HCT116 (cell line): ENCODE results near the gene TAGLN2. TPM values are rescaled to one million over a fixed set of nuclear protein-coding genes. Genes with fewer than 3 reads are reported as not detected.

Experiments
- ATAC-seq: fragments of 200-7000 bp; cut with Tn5 transposase; 2 replicates; pipeline ENCODE4 v1.9.1; 2020; ENCODE audit warnings: mild to moderate bottlenecking, moderate library complexity
- BruUV-seq: library from RNA; stranded (reverse); fragments of 400-500 nt; replicated peaks from 2 replicates; lab custom pipeline; 2021; lab: Mats Ljungman, UMichigan
- CTCF ChIA-PET: fragments of 300-600 bp; sonication (Branson Sonifier 250); formaldehyde crosslinking; loops from one replicate; lab custom pipeline; 2021; ENCODE audit warnings: antibody characterized with exemption; lab: Charles Lee
- POLR2A ChIA-PET: fragments of 300-600, 350-600 bp; sonication (Branson Sonifier 250); formaldehyde crosslinking; loops from one replicate; lab custom pipeline; 2021; ENCODE audit warnings: antibody characterized with exemption; lab: Charles Lee
- RAD21 ChIA-PET, 2 experiments: fragments of 300-600 bp; sonication (Branson Sonifier 250); formaldehyde crosslinking; loops; one replicate each; lab custom pipeline; 2023; ENCODE audit warnings: low total read pairs in 2 of 2; ENCODE audit not compliant: uncharacterized antibody in 2 of 2, unreplicated experiment in 2 of 2, low non-redundant PET in 1 of 2; lab: Charles Lee
- DNase-seq: peaks from one replicate; pipeline ENCODE4 v3.0.0-alpha.2; 2010; ENCODE audit warnings: low read depth, low spot score
- H2AFZ ChIP-seq: fragments of 200-600 bp; shearing (Covaris generic), sonication (generic); 2 replicates; pipeline ENCODE4 v1.6.1; 2017; ENCODE audit warnings: low read depth, mixed run types, mixed read lengths, antibody characterized with exemption, low read length; ENCODE audit not compliant: poor library complexity, severe bottlenecking
- H3K27ac ChIP-seq: 2 replicates; pipeline ENCODE4 v1.5.1; 2012; ENCODE audit warnings: low read depth, low read length
- H3K27me3 ChIP-seq: fragments of 200-600 bp; sonication (generic); 2 replicates; pipeline ENCODE4 v1.6.1; 2016; ENCODE audit warnings: mixed run types, low read length, mixed read lengths; ENCODE audit not compliant: insufficient read depth
- H3K36me3 ChIP-seq, 2 experiments: fragments of 200-500 bp in 1 of 2; fragments of 200-600 bp in 1 of 2; sonication (Bioruptor generic) in 1 of 2; sonication (generic) in 1 of 2; 2 replicates each; pipeline versions ENCODE4 v1.5.1 to v1.6.1; 2014 to 2016; ENCODE audit warnings: low read length in 2 of 2, inconsistent platforms in 1 of 2, mixed read lengths in 1 of 2, mixed run types in 1 of 2; ENCODE audit not compliant: insufficient read depth in 2 of 2, control insufficient read depth in 1 of 2
- H3K4me1 ChIP-seq, 2 experiments: fragments of 200-600 bp in 1 of 2; sonication (generic) in 1 of 2; 2 replicates each; pipeline versions ENCODE4 v1.5.1 to v1.6.1; 2012 to 2017; ENCODE audit warnings: low read length in 2 of 2, inconsistent platforms in 1 of 2, mild to moderate bottlenecking in 1 of 2, mixed read lengths in 1 of 2, mixed run types in 1 of 2, moderate library complexity in 1 of 2; ENCODE audit not compliant: insufficient read depth in 2 of 2, control insufficient read depth in 1 of 2
- H3K4me2 ChIP-seq: fragments of 200-600 bp; sonication (generic); 2 replicates; pipeline ENCODE4 v1.6.1; 2017; ENCODE audit warnings: mixed run types, low read length, mixed read lengths
- H3K4me3 ChIP-seq, 2 experiments: fragments of 200-600 bp in 1 of 2; sonication (generic) in 1 of 2; replicated peaks in 1 of 2; 2 replicates each; pipeline ENCODE4 v1.5.1; 2011 to 2016; ENCODE audit warnings: low read length in 2 of 2, control low read depth in 1 of 2, low read depth in 1 of 2, mild to moderate bottlenecking in 1 of 2, mixed read lengths in 1 of 2, mixed run types in 1 of 2
- H3K79me2 ChIP-seq: fragments of 200-600 bp; sonication (generic); 2 replicates; pipeline ENCODE4 v1.6.1; 2017; ENCODE audit warnings: mild to moderate bottlenecking, mixed run types, low read length, moderate library complexity, mixed read lengths; ENCODE audit not compliant: insufficient read depth
- H3K9ac ChIP-seq: fragments of 200-600 bp; sonication (generic); 2 replicates; pipeline ENCODE4 v1.6.1; 2016; ENCODE audit warnings: low read length, mixed read lengths
- H3K9me2 ChIP-seq: fragments of 200-600 bp; sonication (generic), shearing (Covaris generic); 2 replicates; pipeline ENCODE4 v1.6.1; 2017; ENCODE audit warnings: mixed run types, mild to moderate bottlenecking, moderate library complexity; ENCODE audit not compliant: insufficient read depth
- H3K9me3 ChIP-seq, 2 experiments: fragments of 200-500 bp in 1 of 2; fragments of 200-600 bp in 1 of 2; sonication (Bioruptor generic) in 1 of 2; sonication (generic) in 1 of 2; 2 replicates each; pipeline ENCODE4 v1.6.1; 2014 to 2017; ENCODE audit warnings: low read length in 2 of 2, mixed read lengths in 2 of 2, inconsistent platforms in 1 of 2, low read depth in 1 of 2, mild to moderate bottlenecking in 1 of 2, mixed run types in 1 of 2, moderate library complexity in 1 of 2; ENCODE audit not compliant: control insufficient read depth in 1 of 2, insufficient read depth in 1 of 2
- H4K20me1 ChIP-seq: fragments of 200-600 bp; sonication (generic), shearing (Covaris generic); 2 replicates; pipeline ENCODE4 v1.6.1; 2017; ENCODE audit warnings: mixed run types, mild to moderate bottlenecking, moderate library complexity; ENCODE audit not compliant: insufficient read depth
- ATF3 ChIP-seq: IDR thresholded peaks from 2 replicates; pipeline ENCODE4 v1.6.1; 2012
- CEBPB ChIP-seq: IDR thresholded peaks from 2 replicates; pipeline ENCODE4 v1.6.1; 2012; ENCODE audit warnings: low read depth
- EGR1 ChIP-seq: IDR thresholded peaks from 2 replicates; pipeline ENCODE4 v1.6.1; 2012; ENCODE audit warnings: low read depth
- ELF1 ChIP-seq: IDR thresholded peaks from 2 replicates; pipeline ENCODE4 v1.6.1; 2012; ENCODE audit warnings: low read depth, borderline replicate concordance
- EZH2 ChIP-seq: fragments of 200-600 bp; sonication (generic); IDR thresholded peaks from 2 replicates; pipeline ENCODE4 v1.6.1; 2017; ENCODE audit warnings: antibody characterized with exemption, mixed run types
- EZH2phosphoT487 ChIP-seq: fragments of 200-600 bp; IDR thresholded peaks from 2 replicates; pipeline ENCODE4 v1.6.1; 2018; ENCODE audit warnings: antibody characterized with exemption, borderline replicate concordance
- FOSL1 ChIP-seq: IDR thresholded peaks from 2 replicates; pipeline ENCODE4 v1.6.1; 2012; ENCODE audit warnings: low read depth
- MAX ChIP-seq: IDR thresholded peaks from 2 replicates; pipeline ENCODE4 v1.6.1; 2012
- POLR2A ChIP-seq: IDR thresholded peaks from 2 replicates; pipeline ENCODE4 v1.7.0; 2011; ENCODE audit warnings: borderline replicate concordance; ENCODE audit not compliant: insufficient read depth, insufficient read length; ENCODE audit errors: extremely low read depth
- POLR2AphosphoS5 ChIP-seq: IDR thresholded peaks from 2 replicates; pipeline ENCODE4 v1.6.1; 2011; ENCODE audit warnings: mild to moderate bottlenecking, low read depth, low read length, moderate library complexity
- RAD21 ChIP-seq: IDR thresholded peaks from 2 replicates; pipeline ENCODE4 v1.6.1; 2012; ENCODE audit warnings: low read depth, mild to moderate bottlenecking
- REST ChIP-seq: IDR thresholded peaks from 2 replicates; pipeline ENCODE4 v1.6.1; 2012; ENCODE audit warnings: low read depth
- SIN3A ChIP-seq: IDR thresholded peaks from 2 replicates; pipeline ENCODE4 v1.6.1; 2012; ENCODE audit warnings: low read depth
- SP1 ChIP-seq: IDR thresholded peaks from 2 replicates; pipeline ENCODE4 v1.6.1; 2012; ENCODE audit warnings: low read depth
- SRF ChIP-seq: IDR thresholded peaks from 2 replicates; pipeline ENCODE4 v1.6.1; 2012; ENCODE audit warnings: low read depth
- YY1 ChIP-seq: IDR thresholded peaks from 2 replicates; pipeline ENCODE4 v1.6.1; 2011; ENCODE audit warnings: low read length, low read depth, moderate library complexity, mild to moderate bottlenecking; ENCODE audit not compliant: insufficient replicate concordance; ENCODE audit errors: extremely low read depth
- ZBTB33 ChIP-seq: IDR thresholded peaks from 2 replicates; pipeline ENCODE4 v1.6.1; 2011; ENCODE audit warnings: mild to moderate bottlenecking, low read length, moderate library complexity; ENCODE audit not compliant: insufficient replicate concordance; ENCODE audit errors: extremely low read depth
- ZFX ChIP-seq: fragments of 450-650 bp; IDR thresholded peaks from 2 replicates; pipeline ENCODE4 v1.6.1; 2017
- ZNF274 ChIP-seq: fragments of 200-500 bp; sonication (Bioruptor generic); IDR thresholded peaks from 2 replicates; pipeline ENCODE4 v1.6.1; 2014; ENCODE audit warnings: mild to moderate bottlenecking, low read depth, low read length, inconsistent platforms
- intact Hi-C: fragments of 100-400 bp; cut with micrococcal nuclease; formaldehyde crosslinking; loops from 2 replicates; pipeline ENCODE4 v1.10.0; 2022
- total RNA-seq: library from RNA; stranded (reverse); gene quantifications from one replicate; pipeline ENCODE4 v1.2.1, GENCODE V29; 2021; ENCODE audit not compliant: unreplicated experiment

Gene TAGLN2
- total RNA-seq, 1 experiment from 2014 or later: 127 TPM

GRCh38 chr1:159949123-159949522 is 23.8 kb upstream of the TAGLN2 start:
- H3K4me2 ChIP-seq: no peak overlapping the region
- H2AFZ ChIP-seq: no peak overlapping the region
- RAD21 ChIA-PET: no interaction called here
- no peak overlapping the region for H3K27ac ChIP-seq
- ATAC-seq: no peak
- H4K20me1 ChIP-seq: no peaks in the 10 kb centered on the region
- intact Hi-C loops: no loop called here
- no peak overlapping the region for H3K4me3 ChIP-seq
- H3K36me3 ChIP-seq: no peaks in the 10 kb centered on the region
- no peak overlapping the region for H3K9ac ChIP-seq
- DNase-seq: no peak
- no peaks in the 10 kb centered on the region for H3K79me2 ChIP-seq
- no peaks in the 10 kb centered on the region for H3K9me3 ChIP-seq
- BruUV-seq: no TSS peak
- peaks cover 10% of the 10 kb centered on the region; the same call in 1 of the 2 replicates for H3K27me3 ChIP-seq
- POLR2A ChIA-PET: no interaction called here
- no peaks in the 10 kb centered on the region for H3K9me2 ChIP-seq
- H3K4me1 ChIP-seq: peaks cover 14 to 25% of the 10 kb centered on the region in 2 experiments
- CTCF ChIA-PET: interaction anchor here (1.2 kb wide), 1 partner anchor 58 kb away, joined by 4 read pairs; no protein-coding TSS in a partner anchor
- TF ChIP-seq REST: no peak
- TF ChIP-seq ELF1: no peak
- no peak for TF ChIP-seq ATF3
- TF ChIP-seq POLR2A: no peak
- TF ChIP-seq SIN3A: no peak
- TF ChIP-seq ZBTB33: no peak
- no peak for TF ChIP-seq SP1
- no peak for TF ChIP-seq CEBPB
- TF ChIP-seq ZFX: no peak
- no peak for TF ChIP-seq EGR1
- no peak for TF ChIP-seq FOSL1
- no peak for TF ChIP-seq RAD21
- TF ChIP-seq EZH2: no peak
- no peak for TF ChIP-seq YY1
- TF ChIP-seq POLR2AphosphoS5: no peak
- no peak for TF ChIP-seq MAX
- TF ChIP-seq ZNF274: no peak
- no peak for TF ChIP-seq EZH2phosphoT487
- TF ChIP-seq SRF: no peak
